Liver (tissue), 9 donors: ENCODE measurements around the gene CELA2A. TPM values are rescaled to one million over a fixed set of nuclear protein-coding genes. Genes with fewer than 3 reads are reported as not detected.
"Not testable (repeated sequence)": the region's sequence is repeated elsewhere in the genome, so short reads cannot be mapped to it uniquely, and the experiment has no call there.

ENCODE experiments used
- DNase-seq: peaks from one replicate; pipeline ENCODE4 v3.0.0-alpha.2; 2017; ENCODE audit warnings: low spot score
- H3K27ac ChIP-seq, 2 donors: one replicate each; pipeline ENCODE4 v1.7.0; 2013; ENCODE audit warnings: inconsistent platforms in 2 of 2, low read length in 2 of 2, control low read depth in 1 of 2, low read depth in 1 of 2, mild to moderate bottlenecking in 1 of 2
- H3K27me3 ChIP-seq, 4 donors: one replicate each; pipeline versions ENCODE4 v1.6.1 to v1.7.0; 2013; ENCODE audit warnings: low read length in 3 of 4, inconsistent platforms in 1 of 4, mild to moderate bottlenecking in 1 of 4, moderate library complexity in 1 of 4; ENCODE audit not compliant: control insufficient read depth in 4 of 4, insufficient read depth in 4 of 4
- H3K36me3 ChIP-seq, 4 donors: one replicate each; pipeline versions ENCODE4 v1.6.1 to v1.7.0; 2013; ENCODE audit warnings: low read length in 3 of 4, mild to moderate bottlenecking in 3 of 4, low read depth in 1 of 4, moderate library complexity in 1 of 4; ENCODE audit not compliant: control insufficient read depth in 4 of 4, insufficient read depth in 3 of 4
- H3K4me1 ChIP-seq, 4 donors: one replicate each; pipeline versions ENCODE4 v1.6.1 to v1.7.0; 2013; ENCODE audit warnings: low read length in 3 of 4, mild to moderate bottlenecking in 3 of 4, moderate library complexity in 1 of 4; ENCODE audit not compliant: control insufficient read depth in 4 of 4, insufficient read depth in 4 of 4
- H3K4me3 ChIP-seq, 3 donors: one replicate each; pipeline versions ENCODE4 v1.6.1 to v1.7.0; 2013; ENCODE audit warnings: low read length in 3 of 3, control low read depth in 1 of 3, low read depth in 1 of 3, mild to moderate bottlenecking in 1 of 3
- H3K9ac ChIP-seq, 2 donors: one replicate each; pipeline ENCODE4 v1.7.0; 2013; ENCODE audit warnings: low read length in 2 of 2, mild to moderate bottlenecking in 2 of 2, moderate library complexity in 2 of 2, control low read depth in 1 of 2, low read depth in 1 of 2
- H3K9me3 ChIP-seq, 4 donors: one replicate each; pipeline versions ENCODE4 v1.6.1 to v1.7.0; 2013; ENCODE audit warnings: low read length in 3 of 4; ENCODE audit not compliant: control insufficient read depth in 4 of 4
- ATF3 ChIP-seq: IDR thresholded peaks from 2 replicates; pipeline ENCODE4 v1.6.1; 2016; ENCODE audit warnings: antibody characterized with exemption
- CTCF ChIP-seq: fragments of 150-350 bp; IDR thresholded peaks from 2 replicates; pipeline ENCODE4 v1.5.1; 2017; ENCODE audit warnings: improper control_type of control experiment, low read depth, low read length; ENCODE audit not compliant: missing input control
- EGR1 ChIP-seq, 2 donors: IDR thresholded peaks; 2 replicates each; pipeline ENCODE4 v1.6.1; 2016 to 2018; ENCODE audit warnings: antibody characterized with exemption in 2 of 2, low read depth in 2 of 2
- FOXA1 ChIP-seq: IDR thresholded peaks from 2 replicates; pipeline ENCODE4 v1.6.1; 2016; ENCODE audit warnings: antibody characterized with exemption
- GABPA ChIP-seq, 2 donors: IDR thresholded peaks in 1 of 2; conservative IDR thresholded peaks in 1 of 2; 2 replicates each; pipeline ENCODE4 v1.6.1; 2016; ENCODE audit warnings: antibody characterized with exemption in 2 of 2, mild to moderate bottlenecking in 1 of 2, moderate library complexity in 1 of 2
- HNF4A ChIP-seq, 2 donors: conservative IDR thresholded peaks; 2 replicates each; pipeline ENCODE4 v1.6.1; 2016; ENCODE audit warnings: antibody characterized with exemption in 2 of 2, mild to moderate bottlenecking in 2 of 2
- JUND ChIP-seq, 2 donors: IDR thresholded peaks; 2 replicates each; pipeline ENCODE4 v1.6.1; 2016; ENCODE audit warnings: antibody characterized with exemption in 2 of 2
- MAX ChIP-seq: IDR thresholded peaks from 2 replicates; pipeline ENCODE4 v1.6.1; 2016; ENCODE audit warnings: antibody characterized with exemption
- NR2F2 ChIP-seq: IDR thresholded peaks from 2 replicates; pipeline ENCODE4 v1.6.1; 2016; ENCODE audit warnings: antibody characterized with exemption
- RAD21 ChIP-seq, 2 donors: IDR thresholded peaks; 2 replicates each; pipeline ENCODE4 v1.6.1; 2016; ENCODE audit warnings: antibody characterized with exemption in 2 of 2, mild to moderate bottlenecking in 2 of 2
- REST ChIP-seq: IDR thresholded peaks from 2 replicates; pipeline ENCODE4 v1.6.1; 2016; ENCODE audit warnings: antibody characterized with exemption, mild to moderate bottlenecking
- RXRA ChIP-seq, 2 donors: IDR thresholded peaks; 2 replicates each; pipeline ENCODE4 v1.6.1; 2017 to 2018; ENCODE audit warnings: antibody characterized with exemption in 2 of 2, mild to moderate bottlenecking in 1 of 2
- SP1 ChIP-seq: IDR thresholded peaks from 2 replicates; pipeline ENCODE4 v1.6.1; 2018; ENCODE audit warnings: antibody characterized with exemption, mild to moderate bottlenecking
- TAF1 ChIP-seq: conservative IDR thresholded peaks from 2 replicates; pipeline ENCODE4 v1.6.1; 2016; ENCODE audit warnings: antibody characterized with exemption, mild to moderate bottlenecking
- ZBTB33 ChIP-seq: IDR thresholded peaks from 2 replicates; pipeline ENCODE4 v1.6.1; 2016; ENCODE audit warnings: antibody characterized with exemption
- WGBS: extraction: QIAGEN DNeasy Blood & Tissue Kit; methylation state at CpG from one replicate; pipeline ENCODE4 v1.1.7; 2013; 5-methylcytosine and 5-hydroxymethylcytosine counted together
- polyA plus RNA-seq, 2 donors: library from polyadenylated mRNA; stranded (reverse) in 1 of 2; unstranded in 1 of 2; fragments of 200-250 nt in 1 of 2; fragments of >200 nt in 1 of 2; fragmentation: Nextera tagmentation in 1 of 2; extraction: Ambion mirVana in 1 of 2; gene quantifications; one replicate each; pipeline versions ENCODE4 v1.2.1 to v1.2.3, GENCODE V29; 2013 to 2015
- total RNA-seq, 2 donors: library from RNA; depleted of rRNA; stranded (reverse); fragments of >200 nt; gene quantifications; one replicate each; pipeline ENCODE4 v1.2.3, GENCODE V29; 2014
- donor health status: healthy.
- donor health status: healthy.
- donor health status: healthy.
- donor health status: healthy.
- donor health status: healthy.

Gene CELA2A
- total and polyA plus RNA-seq, 4 donors, result not detected

GRCh38 chr1:15465674-15466073, 9.1 kb downstream of the CELA2A start:
- no peaks in the 10 kb centered on the region for H3K27me3 ChIP-seq
- H3K27ac ChIP-seq, result no peak overlapping the region
- no peaks in the 10 kb centered on the region for H3K9me3 ChIP-seq
- no peaks in the 10 kb centered on the region for H3K4me1 ChIP-seq
- WGBS, result 88% methylated on average over 7 of the region's 7 CpGs
- H3K9ac ChIP-seq, result no peak overlapping the region
- DNase-seq, result no peak
- no peaks in the 10 kb centered on the region for H3K36me3 ChIP-seq
- H3K4me3 ChIP-seq, result no peak overlapping the region
- no peak for TF ChIP-seq ATF3
- no peak for TF ChIP-seq GABPA (IDR thresholded peaks at IDR 0.05 in 1 of 2, conservative IDR thresholded peaks at IDR 0.05 in 1 of 2)
- no peak for TF ChIP-seq MAX
- no peak for TF ChIP-seq EGR1 (IDR thresholded peaks at IDR 0.05; ENCODE audit: low read depth in 2 of 2)
- no peak for TF ChIP-seq TAF1
- no peak for TF ChIP-seq SP1
- TF ChIP-seq RAD21 (IDR thresholded peaks at IDR 0.05), result no peak
- TF ChIP-seq REST, result no peak
- TF ChIP-seq HNF4A (conservative IDR thresholded peaks at IDR 0.05), result no peak
- no peak for TF ChIP-seq ZBTB33
- no peak for TF ChIP-seq CTCF
- no peak for TF ChIP-seq NR2F2
- no peak for TF ChIP-seq FOXA1
- no peak for TF ChIP-seq RXRA (IDR thresholded peaks at IDR 0.05)
- TF ChIP-seq JUND (IDR thresholded peaks at IDR 0.05), result no peak

- 97% methylated on average over 22 of the region's 22 CpGs for WGBS
- not testable (repeated sequence) for H3K36me3 ChIP-seq, H3K9me3 ChIP-seq, DNase-seq, H3K27ac ChIP-seq, H3K4me3 ChIP-seq, H3K9ac ChIP-seq, H3K27me3 ChIP-seq, H3K4me1 ChIP-seq
These were observed 10.6 kb downstream of the CELA2A start for GRCh38 chr1:15466955-15467625.
